HG03442 (cell line): ENCODE data around the gene CORO1A.
A peak's percentile ranks its signal among the peaks of the same experiment; 100 is the strongest.
"Not testable (repeated sequence)": the region's sequence is repeated elsewhere in the genome, so short reads cannot be mapped to it uniquely, and the experiment has no call there.

ENCODE experiments used
- ATAC-seq: cut with Tn5 transposase; IDR thresholded peaks from one replicate; pipeline ENCODE4 v1.9.1; 2021; ENCODE audit warnings: mild to moderate bottlenecking, moderate library complexity; ENCODE audit not compliant: unreplicated experiment

The CORO1A gene

DNA sequence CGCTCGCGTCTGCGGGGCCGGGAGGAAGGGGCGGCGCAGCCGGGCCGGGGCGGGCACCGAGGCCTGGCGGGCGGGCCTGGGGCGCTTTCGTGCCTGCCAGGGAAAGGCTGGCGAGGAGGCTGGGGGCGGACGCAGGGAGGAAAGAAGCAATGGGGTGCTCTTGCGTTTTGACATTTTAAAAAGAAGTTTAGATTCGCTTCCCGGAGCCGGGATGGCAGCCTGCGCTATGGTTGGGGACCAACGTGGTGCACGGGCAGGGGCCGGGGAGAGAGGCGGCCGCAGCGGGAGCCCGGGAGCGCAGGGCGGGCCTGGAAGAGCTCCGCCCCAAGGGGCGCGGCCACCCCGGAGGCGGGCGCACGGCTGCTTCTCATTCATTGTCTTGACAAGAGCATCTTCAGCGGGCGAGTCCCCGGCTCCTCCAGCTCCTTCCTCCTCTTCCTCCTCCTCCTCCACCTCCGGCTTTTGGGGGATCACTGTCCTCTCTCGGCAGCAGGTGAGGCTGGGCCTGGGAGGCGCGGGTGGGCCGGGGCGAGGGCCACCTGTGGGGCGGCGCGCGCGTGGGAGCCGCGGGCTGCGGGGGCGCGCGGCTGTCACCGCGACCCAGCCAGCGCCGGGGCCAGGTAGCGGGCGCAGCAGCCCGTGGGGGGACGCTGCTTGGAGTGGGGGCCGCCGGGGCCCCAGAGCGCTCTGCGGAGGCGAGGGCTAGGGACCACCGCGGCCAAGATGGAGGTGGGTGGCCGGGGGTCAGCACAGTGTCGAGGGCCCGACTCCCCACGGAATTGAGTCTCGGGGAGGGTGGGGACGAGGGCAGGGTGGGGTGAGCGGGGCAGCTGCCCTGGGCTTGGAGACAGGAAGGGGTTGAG, at the start of gene CORO1A:
Gene CORO1A, plus strand, starts transcription at position 370 of the 863 bp plus-strand sequence. CDS start 1,608 bp downstream, outside the sequence.
- ATAC-seq: peak; percentile 41

- ATAC-seq: no peak
Measured at GRCh38 chr16:30136971-30137605, 46.3 kb upstream of the CORO1A start.

GRCh38 chr16:30137897-30138296, 45.5 kb upstream of the CORO1A start:
- no peak for ATAC-seq

DNA sequence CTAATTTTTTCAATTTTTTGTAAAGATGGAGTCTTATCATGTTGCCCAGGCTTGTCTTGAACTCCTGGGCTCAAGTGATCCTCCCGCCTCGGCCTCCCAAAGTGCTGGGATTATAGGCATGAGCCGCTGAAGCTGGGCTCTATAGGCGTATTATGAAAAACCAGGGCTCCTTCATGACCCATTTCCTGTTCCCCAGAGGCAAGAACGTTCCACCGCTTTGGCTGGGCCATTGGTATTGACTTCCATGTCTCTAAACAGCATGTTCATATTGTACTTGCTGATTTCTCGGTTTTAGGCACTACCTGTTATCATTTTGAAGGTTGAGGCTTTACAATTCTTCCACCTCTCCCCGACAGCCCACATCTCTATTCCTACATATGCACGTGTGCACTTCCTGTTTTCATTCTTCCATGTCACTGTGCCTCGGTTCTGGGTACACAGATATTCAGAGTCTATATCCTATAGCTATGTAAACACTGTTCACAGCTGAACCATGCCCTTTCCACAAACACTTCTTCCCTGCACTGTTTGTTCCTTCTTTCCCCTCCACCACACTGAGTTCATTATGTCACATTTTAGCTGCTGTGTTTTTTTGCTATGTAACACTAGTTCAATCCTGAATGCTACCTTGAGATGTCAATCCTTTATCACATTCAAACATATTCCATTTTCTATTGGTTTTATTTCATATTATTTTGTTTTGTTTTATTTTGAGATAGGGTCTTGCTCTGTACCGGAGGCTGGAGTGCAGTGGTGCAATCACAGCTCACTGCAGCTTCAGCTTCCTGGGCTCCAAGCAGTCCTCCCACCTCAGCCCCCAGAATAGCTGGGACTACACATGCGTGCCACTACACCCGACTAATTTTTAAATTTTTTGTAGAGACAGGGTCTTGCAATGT, 43.6 kb upstream of the CORO1A start:
- no peak for ATAC-seq

DNA sequence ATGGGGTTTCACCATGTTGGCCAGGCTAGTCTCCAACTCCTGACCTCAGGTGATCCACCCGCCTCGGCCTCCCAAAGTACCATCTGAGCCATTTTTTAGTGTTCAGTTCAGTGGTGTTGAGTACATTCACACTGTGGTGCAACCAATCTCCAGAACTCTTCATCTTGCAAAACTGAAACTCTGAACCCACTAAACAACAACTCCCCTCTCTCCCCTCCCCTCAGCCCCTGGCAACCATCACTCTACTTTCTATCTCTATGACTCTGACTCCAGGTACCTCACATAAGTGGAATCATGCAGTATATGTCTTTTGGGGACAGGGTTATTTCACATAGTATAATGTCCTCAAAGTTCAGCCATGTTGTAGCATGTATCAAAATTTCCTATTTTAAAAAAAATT, 41.7 kb upstream of the CORO1A start:
- ATAC-seq: no peak

DNA sequence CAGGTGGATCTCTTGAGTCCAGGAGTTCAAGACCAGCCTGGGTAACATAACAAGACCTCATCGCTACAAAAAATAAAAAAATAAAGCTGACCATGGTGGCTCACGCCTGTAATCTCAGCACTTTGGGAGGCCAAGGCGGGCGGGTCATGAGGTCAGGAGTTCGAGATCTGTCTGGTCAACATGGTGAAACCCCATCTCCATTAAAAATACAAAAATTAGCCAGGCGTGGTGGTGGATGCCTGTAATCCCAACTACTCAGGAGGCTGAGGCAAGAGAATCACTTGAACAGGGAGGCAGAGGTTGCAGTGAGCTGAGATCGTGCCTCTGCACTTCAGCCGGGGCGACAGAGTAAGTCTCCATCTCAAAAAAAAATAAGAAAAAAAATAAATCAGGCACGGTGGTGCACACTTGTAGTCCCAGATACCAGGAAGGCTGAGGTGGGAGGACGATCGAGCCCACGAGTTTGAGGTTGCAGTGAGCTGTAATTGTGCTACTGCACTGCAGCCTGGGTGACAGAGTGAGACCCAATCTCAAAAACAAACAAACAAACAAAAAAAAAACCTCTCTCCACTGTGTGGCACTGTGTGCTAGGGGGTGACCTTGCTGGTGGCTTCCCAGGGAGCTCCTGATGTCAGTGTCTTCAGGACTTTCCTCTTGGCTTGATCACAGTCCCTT, 40.6 kb upstream of the CORO1A start:
- ATAC-seq: no peak

DNA sequence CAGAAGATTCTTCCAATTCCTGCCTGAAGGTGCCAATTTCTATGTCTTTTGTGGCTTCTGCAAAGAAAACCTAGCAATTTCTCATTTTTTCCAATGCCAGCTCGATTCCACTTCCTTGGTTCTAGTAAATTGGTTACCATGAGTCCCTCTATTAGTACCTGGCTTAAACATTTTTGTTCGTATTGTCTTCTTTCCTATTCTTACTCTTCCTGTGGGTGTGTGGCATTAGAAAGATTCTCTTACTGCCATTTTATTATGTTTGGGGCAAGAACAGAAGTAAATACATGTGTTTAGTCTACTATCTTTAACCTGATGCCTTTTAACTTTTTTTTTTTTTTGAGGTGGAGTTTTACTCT, 40.1 kb upstream of the CORO1A start:
- no peak for ATAC-seq

GRCh38 chr16:30144017-30144416, 39.4 kb upstream of the CORO1A start:
- ATAC-seq: no peak

GRCh38 chr16:30144917-30145316, 38.5 kb upstream of the CORO1A start:
- ATAC-seq: no peak

GRCh38 chr16:30145657-30146056, 37.7 kb upstream of the CORO1A start:
- ATAC-seq: no peak

DNA sequence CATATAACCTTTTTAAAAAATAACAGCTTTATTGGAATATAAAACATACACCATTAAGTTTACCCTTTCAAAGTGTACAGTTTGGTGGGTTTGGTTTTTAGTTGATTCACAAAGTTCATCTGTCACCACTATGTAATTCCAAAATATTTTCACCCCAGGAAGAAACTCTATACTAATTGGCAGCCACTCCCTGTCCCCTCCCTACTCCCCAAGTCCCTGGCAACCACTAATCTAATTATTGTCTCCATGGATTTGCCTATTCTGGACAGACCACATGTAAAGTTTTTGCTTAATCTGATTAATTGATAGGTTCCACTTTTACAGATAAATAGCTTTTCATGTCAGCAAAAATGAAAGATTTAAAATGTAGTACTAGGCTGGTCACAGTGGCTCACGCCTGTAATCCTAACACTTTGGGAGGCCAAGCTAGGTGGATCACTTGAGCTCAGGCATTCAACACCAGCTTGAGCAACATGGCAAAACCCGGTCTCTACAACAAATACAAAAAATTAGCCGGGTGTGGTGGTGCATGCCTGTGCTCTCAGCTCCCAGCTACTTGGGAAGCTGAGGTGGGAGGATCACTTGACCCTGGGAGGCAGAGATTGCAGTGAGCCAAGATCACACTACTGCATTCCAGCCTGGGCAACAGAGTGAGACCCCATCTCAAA, 35.4 kb upstream of the CORO1A start:
- ATAC-seq: no peak

- no peak for ATAC-seq
Measured at GRCh38 chr16:30149250-30149930, 34.0 kb upstream of the CORO1A start.

- ATAC-seq: no peak
Measured at GRCh38 chr16:30151091-30151490, 32.3 kb upstream of the CORO1A start.

- ATAC-seq: no peak
Measured at GRCh38 chr16:30152517-30152916, 30.9 kb upstream of the CORO1A start.

- no peak for ATAC-seq
Measured at GRCh38 chr16:30155188-30155587, 28.2 kb upstream of the CORO1A start.

GRCh38 chr16:30157214-30157613, 26.2 kb upstream of the CORO1A start:
- no peak for ATAC-seq

- no peak for ATAC-seq
Measured at GRCh38 chr16:30163538-30163937, 19.9 kb upstream of the CORO1A start.

GRCh38 chr16:30166202-30166902, 17.1 kb upstream of the CORO1A start:
- ATAC-seq: peak; percentile 69

DNA sequence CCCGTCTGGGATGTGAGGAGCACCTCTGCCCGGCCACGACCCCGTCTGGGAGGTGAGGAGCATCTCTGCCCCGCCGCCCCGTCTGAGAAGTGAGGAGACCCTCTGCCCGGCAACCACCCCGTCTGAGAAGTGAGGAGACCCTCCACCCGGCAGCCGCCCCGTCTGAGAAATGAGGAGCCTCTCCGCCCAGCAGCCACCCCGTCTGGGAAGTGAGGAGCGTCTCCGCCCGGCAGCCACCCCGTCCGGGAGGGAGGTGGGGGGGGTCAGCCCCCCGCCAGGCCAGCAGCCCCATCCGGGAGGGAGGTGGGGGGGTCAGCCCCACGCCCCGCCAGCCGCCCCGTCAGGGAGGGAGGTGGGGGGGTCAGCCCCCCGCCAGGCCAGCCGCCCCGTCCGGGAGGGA, 14.7 kb upstream of the CORO1A start:
- not testable (repeated sequence) for ATAC-seq
